Measurements from ENCODE around the gene TFEC. TPM values are rescaled to one million over a fixed set of nuclear protein-coding genes. Genes with fewer than 3 reads are reported as not detected.
"Not testable (repeated sequence)": the region's sequence is repeated elsewhere in the genome, so short reads cannot be mapped to it uniquely, and the experiment has no call there.

Gene TFEC
- total RNA-seq, 3 donors from 2014 or later = 2.3 to 3.8 (median 2.8) TPM

- no peaks in the 10 kb centered on the region for H3K9me3 ChIP-seq
- intact Hi-C loops (cut with DNase I, micrococcal nuclease) = no loop called here
- no peak for DNase-seq
- no peaks in the 10 kb centered on the region for H3K4me1 ChIP-seq (ENCODE audit: low read depth)
- H3K4me3 ChIP-seq = no peak overlapping the region
- no peak for ATAC-seq
- no peak for TF ChIP-seq CTCF (IDR thresholded peaks at IDR 0.05)
- no peaks in the 10 kb centered on the region for H3K36me3 ChIP-seq (ENCODE audit: low read depth)
Measured at GRCh38 chr7:115932880-115933279, 97.7 kb downstream of the TFEC start.

- H3K4me1 ChIP-seq (ENCODE audit: low read depth); DNase-seq; H3K9me3 ChIP-seq; ATAC-seq; intact Hi-C loops (cut with DNase I, micrococcal nuclease); H3K4me3 ChIP-seq; H3K36me3 ChIP-seq (ENCODE audit: low read depth): not testable (repeated sequence)
Measured at GRCh38 chr7:115930184-115930583, 100.4 kb downstream of the TFEC start.

GRCh38 chr7:115929736-115930135, 100.8 kb downstream of the TFEC start:
- not testable (repeated sequence) for ATAC-seq

GRCh38 chr7:115924411-115924810, 106.2 kb downstream of the TFEC start:
- ATAC-seq = no peak
- intact Hi-C loops (cut with DNase I, micrococcal nuclease) = no loop called here

More at GRCh38 chr7:115929736-115930135, 100.8 kb downstream of the TFEC start:
- DNase-seq; H3K9me3 ChIP-seq; H3K4me3 ChIP-seq; intact Hi-C loops (cut with DNase I, micrococcal nuclease); H3K4me1 ChIP-seq (ENCODE audit: low read depth); H3K36me3 ChIP-seq (ENCODE audit: low read depth): not testable (repeated sequence)

GRCh38 chr7:115920367-115920766, 110.2 kb downstream of the TFEC start:
- Histone ChIP-seq H3K36me3 (ENCODE audit: low read depth) (no peaks in the 10 kb centered on the region), H3K4me1 (ENCODE audit: low read depth) (no peaks in the 10 kb centered on the region), H3K4me3 (no peak overlapping the region), H3K9me3 (no peaks in the 10 kb centered on the region)
- DNase-seq = no peak
- no peak for ATAC-seq
- TF ChIP-seq CTCF (IDR thresholded peaks at IDR 0.05) = no peak
- intact Hi-C loops (cut with DNase I, micrococcal nuclease) = no loop called here

More at GRCh38 chr7:115924411-115924810, 106.2 kb downstream of the TFEC start:
- H3K36me3 ChIP-seq (ENCODE audit: low read depth) = no peaks in the 10 kb centered on the region
- H3K4me1 ChIP-seq (ENCODE audit: low read depth) = no peaks in the 10 kb centered on the region
- TF ChIP-seq CTCF (IDR thresholded peaks at IDR 0.05) = no peak
- H3K4me3 ChIP-seq = no peak overlapping the region
- H3K9me3 ChIP-seq = no peaks in the 10 kb centered on the region
- DNase-seq = no peak

- H3K4me3 ChIP-seq = no peak overlapping the region
- no peaks in the 10 kb centered on the region for H3K9me3 ChIP-seq
- intact Hi-C loops (cut with DNase I, micrococcal nuclease) = no loop called here
- H3K4me1 ChIP-seq (ENCODE audit: low read depth) = no peaks in the 10 kb centered on the region
- H3K36me3 ChIP-seq (ENCODE audit: low read depth) = no peaks in the 10 kb centered on the region
- ATAC-seq (no peak), DNase-seq (no peak)
- TF ChIP-seq CTCF (IDR thresholded peaks at IDR 0.05) = no peak
Measured at GRCh38 chr7:115914951-115915350, 115.6 kb downstream of the TFEC start.

- no peak for TF ChIP-seq CTCF (IDR thresholded peaks at IDR 0.05)
- DNase-seq (no peak), ATAC-seq (no peak)
- no peaks in the 10 kb centered on the region for H3K36me3 ChIP-seq (ENCODE audit: low read depth)
- intact Hi-C loops (cut with DNase I, micrococcal nuclease) = no loop called here
- no peak overlapping the region for H3K4me3 ChIP-seq
- no peaks in the 10 kb centered on the region for H3K4me1 ChIP-seq (ENCODE audit: low read depth)
- H3K9me3 ChIP-seq = no peaks in the 10 kb centered on the region
Measured at GRCh38 chr7:115911465-115911864, 119.1 kb downstream of the TFEC start.
